Osteoblast (primary cell): Measurements from ENCODE around the gene AP1M1. TPM values are rescaled to one million over a fixed set of nuclear protein-coding genes. Genes with fewer than 3 reads are reported as not detected.
A peak's percentile ranks its signal among the peaks of the same experiment; 100 is the strongest.

Source experiments
- DNase-seq: peaks from one replicate; pipeline ENCODE4 v3.0.0; 2011; ENCODE audit warnings: low spot score, mixed read lengths; ENCODE audit not compliant: insufficient read length; ENCODE audit errors: missing footprints
- H2AFZ ChIP-seq: 2 replicates; pipeline ENCODE4 v1.6.0; 2011; ENCODE audit warnings: mild to moderate bottlenecking, low read length
- H3K27ac ChIP-seq: 2 replicates; pipeline ENCODE4 v1.5.1; 2011; ENCODE audit warnings: mild to moderate bottlenecking, low read depth, low read length, moderate library complexity
- H3K27me3 ChIP-seq: 2 replicates; pipeline ENCODE4 v1.6.0; 2012; ENCODE audit warnings: mild to moderate bottlenecking, control low read depth, inconsistent platforms, low read length, moderate library complexity; ENCODE audit not compliant: insufficient read depth
- H3K36me3 ChIP-seq: 2 replicates; pipeline ENCODE4 v1.5.1; 2011; ENCODE audit warnings: mild to moderate bottlenecking, low read length, control low read depth, moderate library complexity; ENCODE audit not compliant: insufficient read depth
- H3K4me1 ChIP-seq: 2 replicates; pipeline ENCODE4 v1.5.1; 2011; ENCODE audit warnings: mild to moderate bottlenecking, low read length, control low read depth, moderate library complexity; ENCODE audit not compliant: insufficient read depth
- H3K4me2 ChIP-seq: 2 replicates; pipeline ENCODE4 v1.6.0; 2011; ENCODE audit warnings: mild to moderate bottlenecking, low read length; ENCODE audit not compliant: insufficient read depth
- H3K4me3 ChIP-seq: fragments of 200-600 bp; sonication (generic); 3 replicates; pipeline ENCODE4 v1.5.1; 2012; ENCODE audit warnings: mild to moderate bottlenecking, low read length, inconsistent platforms; ENCODE audit not compliant: insufficient read depth
- H3K79me2 ChIP-seq: 2 replicates; pipeline ENCODE4 v1.6.0; 2012; ENCODE audit warnings: mild to moderate bottlenecking, low read length, control low read depth, inconsistent platforms; ENCODE audit not compliant: insufficient read depth
- H3K9me3 ChIP-seq: 2 replicates; pipeline ENCODE4 v1.5.1; 2011; ENCODE audit warnings: low read depth, low read length, control low read depth
- H4K20me1 ChIP-seq: 2 replicates; pipeline ENCODE4 v1.6.0; 2012; ENCODE audit warnings: mild to moderate bottlenecking, low read length, control low read depth; ENCODE audit not compliant: insufficient read depth
- CTCF ChIP-seq: IDR thresholded peaks from 2 replicates; pipeline ENCODE4 v1.5.1; 2011; ENCODE audit warnings: mild to moderate bottlenecking, low read depth, low read length, moderate library complexity; ENCODE audit errors: extremely low read depth
- total RNA-seq: library from RNA; depleted of rRNA; stranded (reverse); fragments of >200 nt; gene quantifications from 2 replicates; pipeline ENCODE4 v1.2.3, GENCODE V29; 2012

Gene AP1M1
- total RNA-seq, 1 donor: 52.1 TPM

- H3K79me2 ChIP-seq: no peaks in the 10 kb centered on the region
- H3K4me3 ChIP-seq: no peak overlapping the region
- no peaks in the 10 kb centered on the region for H3K4me1 ChIP-seq
- H3K9me3 ChIP-seq: no peaks in the 10 kb centered on the region
- H2AFZ ChIP-seq: no peak overlapping the region
- H3K36me3 ChIP-seq: no peaks in the 10 kb centered on the region
- H3K27ac ChIP-seq: no peak overlapping the region
- H4K20me1 ChIP-seq: no peaks in the 10 kb centered on the region
- H3K27me3 ChIP-seq: peaks cover 8% of the 10 kb centered on the region
- TF ChIP-seq CTCF: no peak
- DNase-seq: no peak
- H3K4me2 ChIP-seq: no peak overlapping the region
Observed at GRCh38 chr19:16257509-16258002, 59.8 kb downstream of the AP1M1 start.

- no peaks in the 10 kb centered on the region for H3K79me2 ChIP-seq
- TF ChIP-seq CTCF: no peak
- H3K27me3 ChIP-seq: peaks cover 9% of the 10 kb centered on the region
- H4K20me1 ChIP-seq: no peaks in the 10 kb centered on the region
- H2AFZ ChIP-seq: no peak overlapping the region
- no peaks in the 10 kb centered on the region for H3K4me1 ChIP-seq
- no peak overlapping the region for H3K27ac ChIP-seq
- H3K36me3 ChIP-seq: no peaks in the 10 kb centered on the region
- no peak for DNase-seq
- no peaks in the 10 kb centered on the region for H3K9me3 ChIP-seq
- H3K4me3 ChIP-seq: no peak overlapping the region
- no peak overlapping the region for H3K4me2 ChIP-seq
Observed at GRCh38 chr19:16258440-16258903, 60.8 kb downstream of the AP1M1 start.

GRCh38 chr19:16259385-16260159 is 61.9 kb downstream of the AP1M1 start:
- H4K20me1 ChIP-seq: no peaks in the 10 kb centered on the region
- no peak overlapping the region for H2AFZ ChIP-seq
- H3K9me3 ChIP-seq: no peaks in the 10 kb centered on the region
- DNase-seq: peak; percentile 77
- H3K27ac ChIP-seq: no peak overlapping the region
- no peak for TF ChIP-seq CTCF
- H3K4me2 ChIP-seq: no peak overlapping the region
- peaks cover 9% of the 10 kb centered on the region for H3K27me3 ChIP-seq
- no peak overlapping the region for H3K4me3 ChIP-seq
- no peaks in the 10 kb centered on the region for H3K36me3 ChIP-seq
- no peaks in the 10 kb centered on the region for H3K79me2 ChIP-seq
- H3K4me1 ChIP-seq: no peaks in the 10 kb centered on the region

GRCh38 chr19:16260160-16260811 is 62.6 kb downstream of the AP1M1 start:
- DNase-seq: no peak
- no peak overlapping the region for H3K27ac ChIP-seq
- no peak overlapping the region for H3K4me3 ChIP-seq
- peaks cover 9% of the 10 kb centered on the region for H3K27me3 ChIP-seq
- no peaks in the 10 kb centered on the region for H4K20me1 ChIP-seq
- H3K4me2 ChIP-seq: no peak overlapping the region
- TF ChIP-seq CTCF: no peak
- no peaks in the 10 kb centered on the region for H3K36me3 ChIP-seq
- no peaks in the 10 kb centered on the region for H3K4me1 ChIP-seq
- no peaks in the 10 kb centered on the region for H3K79me2 ChIP-seq
- no peak overlapping the region for H2AFZ ChIP-seq
- no peaks in the 10 kb centered on the region for H3K9me3 ChIP-seq
